ENCODE results near the gene SUGCT.

Gene SUGCT

GRCh38 chr7:40525764-40526163, 391.0 kb downstream of the SUGCT start:
- DNase-seq (ENCODE audit: low read depth): no peak

GRCh38 chr7:40526951-40527715, 392.3 kb downstream of the SUGCT start:
- no peak for DNase-seq (ENCODE audit: low read depth)

GRCh38 chr7:40527723-40528122, 392.9 kb downstream of the SUGCT start:
- no peak for DNase-seq (ENCODE audit: low read depth)

- no peak for DNase-seq (ENCODE audit: low read depth)
Observed at GRCh38 chr7:40530292-40530691, 395.5 kb downstream of the SUGCT start.

- no peak for DNase-seq (ENCODE audit: low read depth)
Observed at GRCh38 chr7:40531956-40532355, 397.2 kb downstream of the SUGCT start.

- no peak for DNase-seq (ENCODE audit: low read depth)
Observed at GRCh38 chr7:40535678-40536077, 400.9 kb downstream of the SUGCT start.

GRCh38 chr7:40536421-40536820, 401.6 kb downstream of the SUGCT start:
- no peak for DNase-seq (ENCODE audit: low read depth)

GRCh38 chr7:40538281-40538680, 403.5 kb downstream of the SUGCT start:
- no peak for DNase-seq (ENCODE audit: low read depth)

GRCh38 chr7:40541336-40541735, 406.5 kb downstream of the SUGCT start:
- DNase-seq (ENCODE audit: low read depth): no peak

GRCh38 chr7:40542982-40543741, 408.4 kb downstream of the SUGCT start:
- DNase-seq (ENCODE audit: low read depth): no peak

GRCh38 chr7:40544221-40544723, 409.5 kb downstream of the SUGCT start:
- no peak for DNase-seq (ENCODE audit: low read depth)

- no peak for DNase-seq (ENCODE audit: low read depth)
Observed at GRCh38 chr7:40544871-40545303, 410.1 kb downstream of the SUGCT start.

GRCh38 chr7:40545739-40546138, 410.9 kb downstream of the SUGCT start:
- no peak for DNase-seq (ENCODE audit: low read depth)

GRCh38 chr7:40546616-40547501, 412.1 kb downstream of the SUGCT start:
- DNase-seq (ENCODE audit: low read depth): no peak

GRCh38 chr7:40549372-40550039, 414.7 kb downstream of the SUGCT start:
- no peak for DNase-seq (ENCODE audit: low read depth)

- no peak for DNase-seq (ENCODE audit: low read depth)
Observed at GRCh38 chr7:40551685-40552576, 417.1 kb downstream of the SUGCT start.

GRCh38 chr7:40560672-40561071, 425.9 kb downstream of the SUGCT start:
- no peak for DNase-seq (ENCODE audit: low read depth)

- no peak for DNase-seq (ENCODE audit: low read depth)
Observed at GRCh38 chr7:40566879-40567278, 432.1 kb downstream of the SUGCT start.

GRCh38 chr7:40569326-40569725, 434.5 kb downstream of the SUGCT start:
- DNase-seq (ENCODE audit: low read depth): no peak

GRCh38 chr7:40570223-40570622, 435.4 kb downstream of the SUGCT start:
- no peak for DNase-seq (ENCODE audit: low read depth)
